ENCODE data around the gene RPRML.

Gene RPRML

GRCh38 chr17:46943218-46943500 lies 35.9 kb downstream of the RPRML start:
- no peak for DNase-seq

- peak; percentile 66 for DNase-seq
These were observed 36.4 kb downstream of the RPRML start for GRCh38 chr17:46942441-46943217.

- peak; percentile 35 for DNase-seq
These were observed 38.2 kb downstream of the RPRML start for GRCh38 chr17:46940692-46941404.

- no peak for DNase-seq
These were observed 43.3 kb downstream of the RPRML start for GRCh38 chr17:46935658-46936266.

GRCh38 chr17:46931596-46931995 lies 47.5 kb downstream of the RPRML start:
- no peak for DNase-seq

GRCh38 chr17:46930051-46930450 lies 49.0 kb downstream of the RPRML start:
- DNase-seq: no peak

GRCh38 chr17:46929413-46929812 lies 49.6 kb downstream of the RPRML start:
- no peak for DNase-seq

- DNase-seq: no peak
These were observed 50.4 kb downstream of the RPRML start for GRCh38 chr17:46928467-46929261.

All from COR-L47 (cell line).